ENCODE measurements around the gene RPL10.
A peak's percentile ranks its signal among the peaks of the same experiment; 100 is the strongest.

Gene RPL10

DNA sequence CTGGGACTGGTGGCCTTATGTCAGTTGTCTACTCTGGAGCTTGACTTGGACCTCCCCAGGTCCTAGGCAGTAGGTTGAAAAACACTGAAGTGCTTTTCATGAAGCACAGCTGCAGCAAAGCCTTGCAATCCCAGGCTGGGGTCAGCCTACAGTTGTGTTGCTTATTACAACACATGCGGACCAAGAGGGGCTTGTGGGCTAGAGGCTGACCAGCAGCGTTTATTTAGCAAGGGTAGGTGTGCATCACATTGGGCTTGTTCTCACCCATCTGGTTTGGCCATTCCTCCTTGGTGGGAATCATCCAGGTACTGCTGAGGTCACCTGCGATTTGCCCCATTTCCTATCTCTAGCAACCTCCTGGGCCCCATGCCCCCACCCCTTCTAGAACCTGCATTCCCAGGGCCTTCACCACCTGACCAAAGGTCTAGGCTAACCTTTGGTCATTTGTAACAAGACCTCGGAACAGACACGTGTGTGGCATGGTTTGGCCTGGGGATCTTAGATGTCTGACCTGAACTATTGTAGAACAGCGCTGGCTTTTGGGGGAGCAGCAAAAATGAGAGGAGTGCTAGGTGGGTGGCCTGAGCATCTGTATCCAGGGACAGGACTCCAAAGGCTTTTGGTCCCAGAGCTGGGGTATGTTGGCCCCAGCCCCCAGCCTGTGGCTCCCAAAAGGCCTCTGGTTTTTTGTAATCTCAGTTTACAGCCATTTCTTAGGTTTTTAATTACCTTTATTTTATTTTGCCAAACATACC, 3.0 kb downstream of the RPL10 start:
- peak in 1 of 4 experiments; percentile 14 for DNase-seq

DNA sequence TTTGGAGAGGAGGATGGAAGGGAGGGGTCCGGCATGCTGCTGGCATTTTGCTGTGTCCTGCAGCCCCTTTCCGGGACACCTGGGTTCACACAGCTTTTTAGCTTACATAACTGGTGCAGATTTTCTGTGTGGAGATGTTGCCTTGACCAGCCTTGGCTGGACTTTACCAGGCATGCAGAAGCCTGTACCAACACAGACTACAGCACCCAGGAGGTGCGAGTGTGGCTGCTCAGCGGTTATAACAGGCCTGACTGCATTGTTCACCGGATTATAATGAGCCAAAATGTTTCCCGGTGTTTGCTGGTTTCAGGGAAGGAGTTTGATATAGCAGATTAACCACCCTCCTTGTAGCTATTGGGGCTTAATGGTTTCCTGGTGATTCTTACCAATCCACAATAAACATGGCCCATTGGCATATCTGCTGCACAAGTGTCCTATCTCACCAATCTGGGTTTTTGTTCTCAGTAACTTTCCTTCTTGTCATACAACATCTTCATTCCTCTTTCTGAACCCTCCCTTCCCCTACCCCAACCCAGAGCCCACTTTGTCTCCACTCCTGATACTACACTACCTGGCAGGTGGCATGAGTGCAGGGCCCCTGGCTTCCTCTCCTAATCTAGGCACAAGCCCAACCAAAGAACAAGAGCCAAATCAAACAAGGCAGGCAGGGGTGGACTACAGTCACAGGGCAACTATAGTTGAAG, 3.9 kb downstream of the RPL10 start:
- no peak for DNase-seq

DNA sequence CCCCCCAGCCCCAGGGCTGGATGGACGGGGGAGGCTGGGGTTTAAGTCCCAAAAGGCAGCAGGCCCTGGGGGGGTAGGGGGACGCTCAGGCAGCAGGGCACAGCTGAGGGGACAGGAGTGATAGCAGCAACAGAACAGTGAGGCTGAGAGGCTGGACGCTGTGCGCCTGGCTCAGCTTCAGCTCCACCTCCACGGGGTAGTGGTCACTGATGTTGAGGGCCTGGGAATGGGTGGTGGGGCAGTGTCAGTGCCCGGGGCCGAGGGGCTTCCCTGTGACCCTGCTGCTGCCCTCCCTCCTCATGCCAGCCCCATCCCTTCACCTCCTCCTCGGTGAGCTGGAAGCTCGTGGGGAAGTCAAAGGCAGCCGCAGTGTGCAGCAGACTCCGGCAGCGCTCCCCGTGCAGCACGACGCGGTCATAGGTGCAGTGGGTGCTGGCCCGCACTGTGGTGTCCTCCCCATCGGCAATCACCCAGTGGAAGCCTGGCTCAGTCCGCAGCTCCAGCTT, 4.5 kb downstream of the RPL10 start:
- no peak for DNase-seq

DNA sequence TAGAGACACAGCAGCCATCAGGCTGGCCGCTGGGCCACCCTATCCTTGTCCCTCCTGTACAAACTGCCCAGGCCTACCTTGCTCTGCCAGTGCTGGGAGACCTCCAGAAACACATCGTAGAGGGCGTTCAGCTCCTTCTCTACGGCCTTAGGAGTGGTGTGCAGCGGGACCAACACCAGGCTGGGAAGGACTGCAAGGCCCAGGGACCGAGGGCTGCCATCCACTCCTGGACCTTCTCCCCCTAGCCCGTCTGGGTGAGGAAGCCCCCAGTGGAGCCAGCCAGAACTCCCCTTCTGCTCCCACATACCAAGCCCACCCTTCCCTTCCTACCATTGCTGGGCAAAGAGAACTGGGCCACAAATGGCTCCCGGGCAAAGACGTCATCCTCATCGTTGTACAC, 5.0 kb downstream of the RPL10 start:
- no peak for DNase-seq

DNA sequence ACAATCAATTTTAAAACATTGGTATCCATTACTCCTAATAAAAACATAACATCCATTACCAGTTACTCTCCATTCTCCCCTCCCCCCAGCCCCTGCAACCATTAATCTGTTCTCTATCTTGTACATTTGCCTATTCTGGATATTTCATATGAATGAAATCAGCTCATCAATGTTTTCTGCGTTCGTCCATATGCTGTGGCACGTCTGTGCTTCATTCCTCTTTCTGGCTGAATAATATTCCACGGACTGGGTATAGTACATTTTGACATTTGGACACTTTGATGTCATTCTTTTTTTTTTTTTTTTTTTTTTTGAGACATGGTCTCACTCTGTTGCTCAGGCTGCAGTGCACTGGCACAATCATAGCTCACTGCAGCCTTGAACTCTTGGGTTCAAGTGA, 5.7 kb downstream of the RPL10 start:
- DNase-seq = no peak

DNA sequence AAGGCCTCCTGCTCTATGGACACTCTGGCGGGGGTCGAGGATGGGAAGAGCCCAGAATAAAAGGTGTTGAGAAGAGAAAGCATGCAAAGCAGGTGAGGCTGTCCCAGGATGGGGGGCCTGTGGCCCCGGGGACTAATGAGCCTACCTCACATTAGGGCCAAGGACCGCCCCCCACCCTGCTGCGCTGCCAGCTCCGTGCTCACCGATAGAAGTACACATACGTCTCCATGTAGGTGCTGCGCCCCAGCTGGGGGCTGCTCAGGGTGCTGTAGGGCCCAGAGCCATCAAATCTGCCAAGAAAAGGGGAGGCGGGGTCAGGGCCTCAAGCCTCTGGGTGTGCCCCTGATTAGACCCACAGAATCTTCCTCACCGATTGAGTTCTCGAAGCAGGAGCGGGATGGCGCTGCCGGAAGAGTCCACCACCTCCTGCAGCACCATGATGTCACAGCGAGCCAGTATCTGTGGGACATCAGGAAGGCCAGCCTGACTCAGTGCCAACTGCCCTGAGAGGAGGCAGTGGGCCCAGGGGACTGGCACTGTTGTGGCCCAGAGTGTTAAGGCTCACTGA, 6.5 kb downstream of the RPL10 start:
- DNase-seq = no peak

DNA sequence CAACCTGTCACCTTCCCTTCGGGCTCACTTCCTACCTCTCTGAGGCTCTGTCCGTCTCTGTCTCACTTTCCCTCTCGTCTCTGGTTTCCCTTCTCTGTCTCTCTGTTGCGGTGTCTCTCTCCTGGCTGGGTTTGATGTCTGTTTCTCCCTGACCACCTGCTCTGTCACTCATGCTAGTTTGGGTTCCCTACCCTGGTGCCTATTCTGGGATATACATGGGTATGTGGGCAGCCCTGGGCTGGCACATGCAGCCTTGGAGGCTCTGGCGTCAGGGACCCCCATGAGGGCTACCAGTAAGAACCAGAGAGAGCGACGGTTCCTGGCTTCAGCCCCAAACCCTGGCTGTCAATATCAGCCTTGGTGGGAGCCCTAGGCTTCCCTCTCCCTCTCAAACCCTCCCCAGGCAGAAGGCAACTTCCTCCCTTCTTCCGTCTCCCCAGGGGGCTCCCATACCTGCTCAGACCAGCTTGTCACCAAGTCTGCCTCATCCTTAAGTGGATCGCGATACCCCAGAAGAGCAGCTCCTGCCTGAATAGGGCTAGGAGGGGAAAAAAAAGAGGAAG, 10.6 kb downstream of the RPL10 start:
- DNase-seq = no peak

DNA sequence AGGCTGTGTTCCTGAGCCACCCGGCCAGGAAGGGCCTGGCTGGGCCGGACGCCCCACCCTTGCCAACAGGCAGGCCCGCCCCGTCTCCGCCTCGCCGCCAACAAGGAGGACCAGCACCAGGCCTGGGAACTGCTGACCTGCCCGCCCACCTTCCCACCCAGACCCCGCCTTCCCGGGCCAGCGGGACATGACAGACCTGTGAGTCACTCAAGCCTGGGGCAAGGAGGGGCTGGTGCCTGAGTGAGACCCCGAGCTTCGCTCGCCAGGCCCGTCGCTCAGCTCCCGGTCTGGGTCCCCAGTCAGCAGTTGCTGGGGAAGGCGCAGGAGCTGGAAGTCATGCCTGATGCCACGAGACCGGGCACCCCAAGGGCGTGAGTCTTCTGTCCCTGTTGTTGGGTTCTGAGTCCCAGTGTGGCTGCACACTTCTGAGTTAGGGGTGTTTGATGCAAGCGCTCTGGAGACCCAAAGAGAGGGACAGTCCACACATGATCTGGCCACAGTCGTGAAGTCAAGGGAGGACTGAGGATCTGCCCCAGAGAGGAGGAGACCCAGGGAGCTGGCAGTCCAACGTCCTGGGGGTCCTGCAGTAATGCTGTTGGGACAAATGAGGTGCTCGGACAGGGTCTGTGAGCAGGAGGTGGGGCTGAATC, 11.2 kb downstream of the RPL10 start, which contains the start of gene DNASE1L1:
Gene DNASE1L1 (minus strand): TSS at position 33 of the 650 bp plus-strand sequence. CDS start 3,686 bp downstream, outside the sequence.
- DNase-seq = peak; percentile 84 to 94 (median 92)

DNA sequence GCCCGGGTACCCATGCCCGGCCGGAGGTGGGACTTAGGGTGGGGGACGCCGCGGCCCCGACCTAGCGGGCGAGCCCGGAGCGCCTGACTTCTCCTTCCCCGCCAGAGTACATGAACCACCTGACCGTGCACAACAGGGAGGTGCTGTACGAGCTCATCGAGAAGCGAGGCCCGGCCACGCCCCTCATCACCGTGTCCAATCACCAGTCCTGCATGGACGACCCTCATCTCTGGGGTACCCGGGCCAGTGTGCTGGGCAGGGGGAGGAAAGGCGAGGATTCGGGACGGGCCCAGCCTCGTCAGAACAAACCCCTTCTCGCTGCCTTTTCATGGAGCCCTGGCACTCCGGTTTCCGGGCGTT, 13.8 kb downstream of the RPL10 start:
- DNase-seq = peak in 3 of 4 experiments; percentile 46 to 71 (median 61)

DNA sequence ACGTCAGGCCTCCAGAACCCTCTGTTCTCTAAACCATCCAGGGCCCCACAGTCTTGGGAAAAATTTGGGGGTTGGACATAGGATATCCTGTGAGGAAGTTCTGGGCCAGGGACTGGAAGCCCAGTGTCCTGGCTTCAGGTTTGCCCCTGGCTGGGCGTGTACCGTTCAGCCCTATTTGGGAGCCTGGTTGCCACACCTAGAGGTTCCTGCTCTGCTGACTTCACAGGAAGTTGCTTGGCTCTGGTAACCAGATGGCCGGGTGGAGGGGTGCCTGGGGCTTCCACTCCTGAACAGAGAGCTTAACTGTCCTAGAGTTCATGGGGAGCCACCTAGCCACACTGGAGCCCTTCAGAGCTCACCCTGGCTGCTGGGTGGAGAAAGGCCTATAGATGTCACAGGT, 14.3 kb downstream of the RPL10 start:
- DNase-seq = peak in 3 of 4 experiments; percentile 46 to 57 (median 48)

DNA sequence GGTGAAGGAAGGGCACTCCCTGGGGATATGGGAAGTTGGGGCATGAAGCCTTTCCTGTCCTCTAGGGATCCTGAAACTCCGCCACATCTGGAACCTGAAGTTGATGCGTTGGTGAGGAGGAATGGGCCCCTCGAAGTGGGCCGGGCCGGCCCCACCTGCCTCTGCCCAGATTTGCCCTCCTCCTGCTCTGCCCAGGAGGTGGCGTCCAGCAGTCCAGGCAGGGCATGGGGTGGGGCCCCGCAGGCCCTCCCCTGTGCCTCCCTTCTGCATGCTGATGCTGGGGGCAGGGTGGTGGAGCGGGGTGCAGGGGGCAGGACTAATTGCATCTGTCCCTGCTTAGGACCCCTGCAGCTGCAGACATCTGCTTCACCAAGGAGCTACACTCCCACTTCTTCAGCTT, 15.0 kb downstream of the RPL10 start:
- no peak for DNase-seq

DNA sequence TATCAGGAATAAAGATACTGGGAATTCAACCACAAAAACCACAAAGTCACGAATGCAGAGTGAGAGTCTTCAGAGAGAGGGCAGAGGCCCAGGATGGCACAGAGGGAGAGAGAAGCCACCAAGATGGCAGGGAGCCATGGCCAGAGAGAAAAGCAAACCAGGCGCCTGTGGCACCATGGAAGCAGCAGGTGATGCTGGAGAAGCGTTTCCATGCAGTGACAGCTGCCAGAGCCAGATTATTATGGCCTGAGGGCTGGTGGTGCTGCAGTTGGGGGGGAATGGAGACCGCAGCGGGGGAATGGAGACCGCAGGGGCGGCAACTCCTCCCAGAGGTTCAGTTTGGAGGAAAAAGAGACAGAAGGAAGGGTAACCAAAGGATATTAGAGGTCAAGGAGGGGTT, 19.0 kb downstream of the RPL10 start:
- no peak for DNase-seq

DNA sequence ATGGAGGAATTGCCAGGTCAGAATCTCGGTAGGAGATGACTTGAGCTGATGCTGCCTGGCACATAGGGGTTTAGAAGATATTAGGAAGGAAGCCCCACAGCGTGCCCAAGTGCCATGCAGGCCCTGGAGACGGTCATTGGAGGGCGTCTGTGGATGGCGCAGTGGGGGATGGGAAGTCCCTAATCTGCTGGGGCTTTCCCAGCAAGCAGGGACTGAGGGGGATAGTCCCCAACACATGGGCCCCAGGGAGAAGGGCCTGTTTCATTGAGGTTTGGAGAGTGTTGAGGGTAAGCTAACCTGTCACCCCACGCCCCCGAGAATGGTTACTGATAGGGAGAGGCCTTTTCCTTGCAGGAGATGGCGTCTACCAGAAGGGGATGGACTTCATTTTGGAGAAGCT, 21.0 kb downstream of the RPL10 start:
- no peak for DNase-seq

DNA sequence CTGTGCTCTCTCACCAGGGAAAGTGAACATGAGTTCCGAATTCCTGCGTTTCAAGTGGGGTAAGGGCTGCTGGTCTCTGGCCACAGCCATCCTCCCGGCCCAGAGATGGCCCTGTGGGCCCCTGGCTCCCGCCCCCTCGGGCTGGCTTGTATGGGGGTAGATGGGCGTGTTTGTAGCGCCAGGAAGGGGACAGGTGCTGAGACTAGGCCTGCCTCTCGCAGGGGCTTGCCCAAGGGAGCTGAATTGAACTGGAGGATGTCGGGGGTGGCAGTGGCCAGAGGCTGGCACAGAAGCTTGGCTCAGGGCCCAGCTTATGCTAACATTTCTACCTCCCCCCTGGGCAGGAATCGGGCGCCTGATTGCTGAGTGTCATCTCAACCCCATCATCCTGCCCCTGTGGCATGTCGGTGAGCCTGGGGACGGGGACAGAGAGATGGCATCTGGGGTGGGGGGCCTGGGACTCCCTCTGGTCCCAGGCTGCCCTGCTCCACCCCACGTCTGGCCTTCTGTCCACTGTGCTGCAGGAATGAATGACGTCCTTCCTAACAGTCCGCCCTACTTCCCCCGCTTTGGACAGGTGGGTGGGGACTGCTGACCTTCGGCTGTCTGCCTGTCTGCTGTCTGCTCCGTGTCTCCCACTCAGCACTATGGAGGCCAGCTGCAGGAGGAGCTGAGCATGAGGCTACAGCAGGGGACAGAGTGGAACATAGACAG, 21.7 kb downstream of the RPL10 start:
- DNase-seq = no peak

DNA sequence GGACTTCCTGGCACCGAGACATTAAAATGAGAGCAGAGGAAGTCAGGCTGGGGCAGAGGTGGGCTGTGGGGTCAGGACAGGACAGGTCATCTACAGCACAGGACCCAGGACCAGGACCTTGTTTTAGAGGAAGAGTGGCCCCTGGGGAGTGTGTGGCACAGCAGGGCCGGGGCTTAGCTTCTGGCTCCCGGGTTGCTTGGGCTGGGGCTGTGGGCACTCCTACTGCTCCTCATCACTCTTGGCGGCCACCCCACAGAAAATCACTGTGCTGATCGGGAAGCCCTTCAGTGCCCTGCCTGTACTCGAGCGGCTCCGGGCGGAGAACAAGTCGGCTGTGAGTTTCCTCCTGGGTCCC, 22.2 kb downstream of the RPL10 start:
- DNase-seq = no peak

DNA sequence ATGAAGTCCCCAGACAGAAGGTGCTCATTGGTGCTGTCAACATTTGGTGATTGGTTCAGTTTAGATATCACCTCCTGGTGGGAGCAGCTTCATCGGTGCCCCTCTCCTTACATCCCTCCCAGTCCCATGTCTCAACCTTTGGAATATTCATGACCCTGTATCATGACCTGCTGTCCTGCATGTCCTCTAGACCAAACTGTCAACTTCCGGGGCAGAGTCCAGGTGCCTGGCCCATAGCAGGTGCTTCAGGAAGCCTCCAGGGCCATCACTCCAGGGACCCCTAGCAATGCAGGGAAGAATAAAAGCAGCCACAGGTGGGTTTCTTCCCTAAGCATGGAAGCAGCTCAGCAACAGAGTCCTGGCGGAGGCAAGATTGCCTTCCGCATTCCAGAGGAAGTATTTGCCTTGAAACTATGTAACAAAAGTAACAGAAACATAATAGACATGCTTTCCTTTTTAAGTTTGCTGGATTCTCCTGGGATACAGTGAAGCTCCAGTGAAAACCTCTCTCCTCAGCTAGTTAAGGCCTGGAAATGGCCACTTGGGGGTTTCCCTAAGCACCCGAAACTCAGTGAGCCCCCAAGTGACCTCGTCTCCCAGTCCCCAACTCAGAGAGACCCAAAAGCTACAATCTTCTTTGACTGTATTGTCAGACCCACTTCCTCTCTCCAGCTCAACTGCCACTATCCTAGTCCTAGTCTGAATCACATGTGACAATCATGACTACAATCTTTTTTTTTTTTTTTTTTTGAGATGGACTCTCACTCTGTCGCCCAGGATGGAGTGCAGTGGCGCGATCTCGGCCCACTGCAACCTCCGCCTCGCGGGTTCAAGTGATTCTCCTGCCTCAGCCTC, 29.0 kb downstream of the RPL10 start:
- peak in 3 of 4 experiments; percentile 31 to 62 (median 59) for DNase-seq

DNA sequence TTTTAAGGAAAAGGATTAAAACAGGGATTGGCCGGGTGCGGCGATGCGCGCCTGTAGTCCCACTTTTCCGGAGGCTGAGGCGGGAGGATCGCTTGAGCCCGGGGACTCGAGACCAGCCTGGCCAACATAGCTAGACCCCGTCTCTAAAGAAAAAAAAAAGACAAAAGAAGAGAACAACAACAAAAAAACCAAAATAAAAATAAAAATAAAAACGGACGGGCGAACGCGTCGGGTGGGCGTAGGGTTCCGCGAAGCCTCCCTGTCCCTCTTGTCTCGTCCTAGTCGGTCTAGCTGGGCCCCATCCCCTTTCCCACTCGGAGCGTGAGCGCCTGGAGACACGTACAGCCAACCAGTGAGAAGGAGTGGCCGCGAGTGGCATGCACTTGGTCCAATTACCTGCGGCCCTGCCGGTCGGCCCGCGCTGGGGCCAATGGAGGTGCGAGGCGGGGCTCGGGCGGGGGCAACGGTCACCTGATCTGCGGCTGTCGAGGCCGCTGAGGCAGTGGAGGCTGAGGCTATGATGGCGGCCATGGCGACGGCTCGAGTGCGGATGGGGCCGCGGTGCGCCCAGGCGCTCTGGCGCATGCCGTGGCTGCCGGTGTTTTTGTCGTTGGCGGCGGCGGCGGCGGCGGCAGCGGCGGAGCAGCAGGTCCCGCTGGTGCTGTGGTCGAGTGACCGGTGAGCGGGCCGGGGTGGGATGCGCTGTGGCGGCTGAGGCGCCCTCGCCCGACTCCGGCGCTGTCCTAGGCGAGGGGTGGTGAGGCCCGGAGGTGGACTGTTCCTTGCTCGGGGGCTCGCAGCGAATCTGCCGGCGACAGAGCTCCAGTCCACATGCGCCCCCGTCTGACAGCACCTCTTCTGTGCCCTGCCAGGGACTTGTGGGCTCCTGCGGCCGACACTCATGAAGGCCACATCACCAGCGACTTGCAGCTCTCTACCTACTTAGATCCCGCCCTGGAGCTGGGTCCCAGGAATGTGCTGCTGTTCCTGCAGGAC, 30.3 kb downstream of the RPL10 start, which contains the start of gene ATP6AP1:
Gene ATP6AP1 (plus strand): TSS at position 502 of the 996 bp plus-strand sequence. CDS start 16 bp downstream, at position 518.
- DNase-seq = peak; percentile 93 to 96 (median 95)

DNA sequence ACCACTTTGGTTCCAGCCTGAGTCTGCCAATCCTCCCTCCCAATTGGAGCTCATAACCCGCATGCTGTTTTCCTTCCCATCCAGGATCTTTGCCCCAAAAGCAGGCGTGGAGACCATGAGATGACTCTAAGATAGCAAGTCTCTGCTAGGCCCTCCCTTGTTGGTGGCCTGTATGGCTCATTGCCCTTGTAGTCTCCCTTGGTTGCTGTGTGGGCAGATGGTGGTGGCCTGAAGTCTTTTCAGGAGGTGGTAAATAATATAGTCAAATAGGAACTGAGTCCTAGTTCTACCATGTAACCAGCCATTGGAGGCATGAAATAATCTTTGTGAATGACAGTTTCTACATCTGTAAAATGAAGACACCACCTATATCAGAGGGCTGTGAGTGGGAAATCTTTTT, 31.5 kb downstream of the RPL10 start:
- DNase-seq = peak in 3 of 4 experiments; percentile 53 to 54 (median 54)

DNA sequence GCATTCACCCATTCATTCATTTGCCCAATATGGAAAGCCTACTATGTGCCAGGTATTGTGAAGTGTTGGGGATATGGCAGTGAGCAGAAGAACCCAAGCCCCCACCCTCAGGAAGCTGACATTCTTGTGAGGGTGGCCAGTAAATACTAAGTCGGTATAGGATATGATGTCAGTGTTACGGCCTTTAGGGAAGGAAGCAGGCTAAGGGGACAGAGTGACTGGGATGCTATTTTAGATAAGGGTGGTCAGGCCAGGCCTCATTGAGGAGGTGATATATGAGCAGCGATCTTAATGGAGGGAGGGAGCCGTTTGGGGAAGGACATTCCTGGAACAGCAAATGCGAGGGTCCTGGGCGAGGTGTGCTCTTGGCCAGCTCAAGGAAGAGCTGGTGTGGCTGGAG, 32.3 kb downstream of the RPL10 start:
- DNase-seq = peak; percentile 30 to 60 (median 47)

DNA sequence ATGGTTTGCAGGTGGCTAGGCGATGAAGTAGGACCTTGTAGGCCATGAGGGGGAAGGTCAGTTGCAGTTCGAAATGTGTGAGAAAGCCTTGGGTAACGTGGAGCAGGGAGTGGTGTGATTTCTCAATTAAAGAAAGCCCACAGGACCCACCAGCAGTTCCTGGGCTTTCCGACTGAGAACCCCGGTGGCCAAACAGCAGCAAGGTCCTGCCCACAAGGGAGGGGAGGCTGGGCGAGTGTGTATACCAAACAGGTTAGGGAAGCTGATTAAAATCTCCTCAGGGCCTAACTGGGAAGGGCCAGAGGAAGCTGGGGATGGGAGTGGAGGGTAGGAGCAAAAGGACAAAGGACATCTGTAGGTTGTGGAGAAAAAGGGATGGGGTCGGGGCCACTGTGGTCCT, 32.7 kb downstream of the RPL10 start:
- DNase-seq = peak; percentile 54 to 80 (median 71)

Measured in suppressor macrophage (primary cell).